PC-9 (cell line): ENCODE measurements around the gene NDE1. TPM values are rescaled to one million over a fixed set of nuclear protein-coding genes. Genes with fewer than 3 reads are reported as not detected.

Source experiments
- BruUV-seq: library from RNA; stranded (reverse); fragments of 400-500 nt; replicated peaks from 2 replicates; lab custom pipeline; 2021; lab: Mats Ljungman, UMichigan
- CTCF ChIA-PET: fragments of 300-600 bp; sonication (Branson Sonifier 250); formaldehyde crosslinking; loops from one replicate; lab custom pipeline; 2022; ENCODE audit warnings: antibody characterized with exemption; lab: Charles Lee
- POLR2A ChIA-PET: fragments of 300-600 bp; sonication (Branson Sonifier 250); formaldehyde crosslinking; loops from one replicate; lab custom pipeline; 2022; ENCODE audit warnings: antibody characterized with exemption; ENCODE audit not compliant: unreplicated experiment; lab: Charles Lee
- DNase-seq, 2 experiments: peaks; one replicate each; pipeline versions ENCODE4 v3.0.0 to v3.0.0-alpha.2; 2015 to 2022; ENCODE audit warnings: mixed read lengths in 1 of 2
- H2AFZ ChIP-seq: fragments of 200-600 bp; sonication (generic); 2 replicates; pipeline ENCODE4 v1.8.1; 2017; ENCODE audit warnings: antibody characterized with exemption
- H3F3A ChIP-seq: fragments of 200-600 bp; sonication (generic); 2 replicates; pipeline ENCODE4 v1.8.1; 2017; ENCODE audit warnings: antibody characterized with exemption, mild to moderate bottlenecking, low read depth; ENCODE audit not compliant: insufficient read depth
- H3K27ac ChIP-seq: fragments of 200-600 bp; sonication (generic); 2 replicates; pipeline ENCODE4 v1.6.1; 2016; ENCODE audit warnings: mixed run types
- H3K27me3 ChIP-seq: fragments of 200-600 bp; sonication (generic); 2 replicates; pipeline ENCODE4 v1.6.1; 2016; ENCODE audit warnings: low read depth, mixed run types; ENCODE audit not compliant: insufficient read depth
- H3K36me3 ChIP-seq: fragments of 200-600 bp; sonication (generic); 2 replicates; pipeline ENCODE4 v1.6.1; 2016; ENCODE audit warnings: low read depth, mixed run types
- H3K4me1 ChIP-seq: fragments of 200-600 bp; sonication (generic); replicated peaks from 2 replicates; pipeline ENCODE4 v1.6.1; 2016; ENCODE audit warnings: mixed run types; ENCODE audit not compliant: insufficient read depth
- H3K4me2 ChIP-seq: fragments of 200-600 bp; sonication (generic); 2 replicates; pipeline ENCODE4 v1.6.1; 2017; ENCODE audit warnings: mixed run types
- H3K4me3 ChIP-seq: fragments of 200-600 bp; sonication (generic); 2 replicates; pipeline ENCODE4 v1.6.1; 2016; ENCODE audit warnings: mixed run types
- H3K79me2 ChIP-seq: fragments of 200-600 bp; sonication (generic); 2 replicates; pipeline ENCODE4 v1.6.1; 2017; ENCODE audit warnings: low read depth, mixed run types
- H3K9me2 ChIP-seq: fragments of 200-600 bp; sonication (generic); 2 replicates; pipeline ENCODE4 v1.8.1; 2017; ENCODE audit warnings: mild to moderate bottlenecking; ENCODE audit not compliant: insufficient read depth
- H3K9me3 ChIP-seq: fragments of 200-600 bp; sonication (generic); 2 replicates; pipeline ENCODE4 v1.8.1; 2016; ENCODE audit warnings: low read depth; ENCODE audit not compliant: insufficient read depth
- H4K20me1 ChIP-seq: fragments of 200-600 bp; sonication (generic); 2 replicates; pipeline ENCODE4 v1.8.1; 2017; ENCODE audit not compliant: insufficient read depth
- CTCF ChIP-seq: fragments of 200-600 bp; sonication (generic); conservative IDR thresholded peaks from 2 replicates; pipeline ENCODE4 v1.6.1; 2017; ENCODE audit warnings: mixed run types, antibody characterized with exemption, mild to moderate bottlenecking, moderate library complexity
- EZH2 ChIP-seq: fragments of 200-600 bp; sonication (generic); IDR thresholded peaks from 2 replicates; pipeline ENCODE4 v1.8.0; 2017; ENCODE audit warnings: antibody characterized with exemption, low read depth
- intact Hi-C: fragments of 100-400 bp; cut with micrococcal nuclease; formaldehyde crosslinking; loops from one replicate; pipeline ENCODE4 v1.10.0; 2022; ENCODE audit not compliant: unreplicated experiment
- total RNA-seq: library from RNA; stranded (reverse); gene quantifications from 2 replicates; pipeline ENCODE4 v1.2.3, GENCODE V29; 2021

NDE1 gene
- total RNA-seq, 1 experiment from 2014 or later, result 119 TPM

DNA sequence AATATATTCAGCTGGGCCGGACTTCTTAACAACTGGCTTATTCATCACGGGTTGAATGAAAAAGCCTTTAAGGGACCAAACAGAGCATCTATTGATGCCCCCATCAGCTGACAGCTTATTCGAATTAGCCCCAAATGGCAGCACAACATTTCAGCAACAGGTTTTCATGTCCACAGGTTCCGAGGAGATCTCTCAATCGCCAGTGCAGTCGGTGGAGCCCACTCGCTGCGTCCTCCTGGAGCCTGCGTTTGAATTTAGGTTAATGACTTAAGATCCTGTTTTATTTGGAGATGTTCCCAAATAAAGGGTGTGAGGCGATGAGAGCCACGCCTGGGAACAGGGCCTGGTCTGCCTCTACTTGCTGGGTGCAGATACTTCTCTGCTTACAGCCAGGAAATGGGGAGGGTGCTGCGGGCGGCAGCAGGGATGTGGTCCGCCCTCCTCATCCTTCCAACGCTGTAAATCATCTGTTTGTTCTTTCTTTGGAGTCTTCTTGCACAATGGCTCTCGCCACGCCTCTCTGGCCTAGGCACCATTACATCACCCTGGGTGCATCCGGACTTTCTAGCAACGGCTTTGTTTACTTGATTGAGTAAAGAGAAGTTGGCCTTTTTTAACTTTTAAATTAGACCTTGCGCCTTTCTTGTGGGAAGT, 22.6 kb downstream of the NDE1 start:
- Histone ChIP-seq H3F3A (peaks cover 34% of the 10 kb centered on the region), H3K4me2 (peak overlapping the region; percentile 43), H3K9me3 (no peaks in the 10 kb centered on the region), H3K9me2 (no peaks in the 10 kb centered on the region), H4K20me1 (no peaks in the 10 kb centered on the region), H3K4me1 (peaks cover 22% of the 10 kb centered on the region), H3K36me3 (peaks cover 20% of the 10 kb centered on the region), H3K27me3 (no peaks in the 10 kb centered on the region), H3K79me2 (peaks cover 18% of the 10 kb centered on the region; the same call in 1 of the 2 replicates), H3K4me3 (no peak overlapping the region), H2AFZ (no peak overlapping the region), H3K27ac (peak overlapping the region; percentile 41)
- BruUV-seq, result no TSS peak
- POLR2A ChIA-PET, result interaction anchor here (0.6 kb wide), 1 partner anchor 25 kb away, joined by 7 read pairs; no protein-coding TSS in a partner anchor
- intact Hi-C loops, result no loop called here
- CTCF ChIA-PET, result interaction anchor here (0.6 kb wide), 1 partner anchor 20 kb away, joined by 3 read pairs; no protein-coding TSS in a partner anchor
- TF ChIP-seq EZH2 (no peak), CTCF (no peak)
- peak; percentile 84 to 85 for DNase-seq

- ChIA-PET POLR2A (no interaction called here), CTCF (no interaction called here)
- Histone ChIP-seq H3K4me2 (no peak overlapping the region), H3K27ac (no peak overlapping the region), H3K79me2 (peaks cover 18% of the 10 kb centered on the region; the same call in 1 of the 2 replicates), H3K27me3 (no peaks in the 10 kb centered on the region), H4K20me1 (no peaks in the 10 kb centered on the region), H3K9me2 (no peaks in the 10 kb centered on the region), H3K4me3 (no peak overlapping the region), H3K9me3 (no peaks in the 10 kb centered on the region), H3F3A (peaks cover 40% of the 10 kb centered on the region), H2AFZ (no peak overlapping the region), H3K4me1 (peaks cover 22% of the 10 kb centered on the region), H3K36me3 (peaks cover 20% of the 10 kb centered on the region)
- BruUV-seq, result no TSS peak
- intact Hi-C loops, result no loop called here
- DNase-seq, result no peak
- TF ChIP-seq EZH2 (no peak), CTCF (no peak)
Observed at GRCh38 chr16:15674571-15674970, 24.5 kb downstream of the NDE1 start.

DNA sequence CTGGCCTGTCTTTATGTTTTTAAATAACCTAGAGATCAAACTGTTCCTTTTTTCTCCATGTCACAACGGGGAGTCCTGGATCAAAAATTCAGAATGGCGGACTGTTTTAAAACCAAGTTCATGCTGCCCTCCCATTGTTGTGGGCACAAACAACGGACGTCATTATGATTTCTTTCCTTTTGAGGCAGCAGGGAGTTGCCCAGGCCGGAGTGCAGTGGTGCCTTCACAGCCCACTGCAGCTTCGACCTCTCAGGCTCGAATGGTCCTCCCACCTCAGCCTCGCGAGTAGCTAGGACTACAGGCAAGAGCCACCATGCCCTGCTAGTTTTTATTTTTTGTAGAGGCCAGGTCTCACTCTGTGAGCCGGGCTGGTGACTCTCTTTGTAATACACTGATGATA, 26.5 kb downstream of the NDE1 start:
- Histone ChIP-seq H3K4me2 (no peak overlapping the region), H3K4me3 (no peak overlapping the region), H3K27me3 (no peaks in the 10 kb centered on the region), H3K9me3 (no peaks in the 10 kb centered on the region), H3F3A (peaks cover 25% of the 10 kb centered on the region), H3K9me2 (no peaks in the 10 kb centered on the region), H3K4me1 (peaks cover 20% of the 10 kb centered on the region), H3K36me3 (peaks cover 16% of the 10 kb centered on the region), H2AFZ (no peak overlapping the region), H3K27ac (no peak overlapping the region), H4K20me1 (no peaks in the 10 kb centered on the region), H3K79me2 (peaks cover 18% of the 10 kb centered on the region; the same call in 1 of the 2 replicates)
- no peak for DNase-seq
- no TSS peak for BruUV-seq
- TF ChIP-seq CTCF (no peak), EZH2 (no peak)
- ChIA-PET CTCF (no interaction called here), POLR2A (no interaction called here)
- intact Hi-C loops, result no loop called here
